ENCODE results near the gene THEMIS2. TPM values are rescaled to one million over a fixed set of nuclear protein-coding genes. Genes with fewer than 3 reads are reported as not detected.
"Not testable (repeated sequence)": the region's sequence is repeated elsewhere in the genome, so short reads cannot be mapped to it uniquely, and the experiment has no call there.

The THEMIS2 gene
- total RNA-seq (0.92 and 3.1 TPM in 2 replicates), polyA plus RNA-seq (0.62 and 1.7 TPM in 2 replicates)

DNA sequence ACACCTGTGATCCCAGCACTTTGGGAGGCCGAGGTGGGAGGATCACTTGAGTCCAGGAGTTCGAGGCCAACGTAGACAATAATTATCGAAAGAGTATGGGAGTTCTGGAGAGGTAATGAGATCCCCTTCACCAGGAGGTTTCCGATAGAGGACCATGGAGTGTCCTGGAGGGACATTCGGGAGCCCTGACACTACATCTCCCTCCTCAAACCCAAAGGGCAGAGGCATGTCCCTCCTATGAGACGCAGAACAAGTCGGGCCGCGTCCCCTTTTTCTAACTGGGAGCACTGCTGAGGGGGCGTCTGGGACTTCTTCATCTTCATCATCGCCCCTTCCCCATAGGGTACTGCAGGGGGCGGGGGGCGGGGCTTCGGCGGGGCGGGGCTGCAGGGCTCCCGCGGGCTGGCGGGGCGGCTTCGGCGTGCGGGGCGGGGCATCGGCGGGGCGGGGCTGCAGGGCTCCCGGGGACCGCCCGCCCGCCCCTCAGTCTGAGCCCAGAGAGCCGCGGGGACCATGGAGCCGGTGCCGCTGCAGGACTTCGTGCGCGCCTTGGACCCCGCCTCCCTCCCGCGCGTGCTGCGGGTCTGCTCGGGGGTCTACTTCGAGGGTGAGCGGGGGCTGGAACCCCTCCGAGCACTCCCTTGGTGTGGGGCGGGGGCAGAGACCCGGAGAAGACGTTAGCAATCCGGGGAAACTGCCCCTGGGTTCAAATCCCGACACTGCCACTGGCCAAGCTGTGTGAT is at the start of gene THEMIS2:
THEMIS2 (plus strand) TSS at position 486 of the 743 bp plus-strand sequence; CDS start at position 514, 28 bp downstream.
- no peak within 1 kb of the TSS for H3K27ac ChIP-seq

DNA sequence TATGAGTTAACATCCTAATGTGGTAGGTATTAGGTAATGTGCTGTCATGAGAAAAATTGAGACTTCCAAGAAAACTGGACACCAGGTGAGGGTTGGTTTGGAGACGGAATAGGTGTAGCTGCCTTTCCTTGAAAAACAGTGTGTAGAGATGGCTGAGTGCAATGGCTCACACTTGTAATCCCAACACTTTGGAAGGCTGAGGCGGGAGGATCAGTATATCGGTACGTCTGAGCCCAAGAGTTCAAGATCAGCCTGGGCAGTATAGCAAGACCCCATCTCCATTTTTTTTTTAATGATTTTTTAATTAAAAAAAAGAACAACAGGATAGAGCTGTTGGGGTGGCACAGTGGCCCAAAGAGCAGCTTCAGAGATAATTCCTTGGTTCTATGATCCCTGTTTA is 48.6 kb upstream of the THEMIS2 start:
- no peak overlapping the region for H3K27ac ChIP-seq
- peaks cover 11% of the 10 kb centered on the region for H3K36me3 ChIP-seq
- H3K4me3 ChIP-seq = no peak overlapping the region
- no peaks in the 10 kb centered on the region for H3K4me1 ChIP-seq (ENCODE audit: low read depth)
- H3K27me3 ChIP-seq = no peaks in the 10 kb centered on the region
- no peak for DNase-seq (ENCODE audit: low read depth in 1 of 2, low spot score in 1 of 2)
- TF ChIP-seq, protein P1, sequence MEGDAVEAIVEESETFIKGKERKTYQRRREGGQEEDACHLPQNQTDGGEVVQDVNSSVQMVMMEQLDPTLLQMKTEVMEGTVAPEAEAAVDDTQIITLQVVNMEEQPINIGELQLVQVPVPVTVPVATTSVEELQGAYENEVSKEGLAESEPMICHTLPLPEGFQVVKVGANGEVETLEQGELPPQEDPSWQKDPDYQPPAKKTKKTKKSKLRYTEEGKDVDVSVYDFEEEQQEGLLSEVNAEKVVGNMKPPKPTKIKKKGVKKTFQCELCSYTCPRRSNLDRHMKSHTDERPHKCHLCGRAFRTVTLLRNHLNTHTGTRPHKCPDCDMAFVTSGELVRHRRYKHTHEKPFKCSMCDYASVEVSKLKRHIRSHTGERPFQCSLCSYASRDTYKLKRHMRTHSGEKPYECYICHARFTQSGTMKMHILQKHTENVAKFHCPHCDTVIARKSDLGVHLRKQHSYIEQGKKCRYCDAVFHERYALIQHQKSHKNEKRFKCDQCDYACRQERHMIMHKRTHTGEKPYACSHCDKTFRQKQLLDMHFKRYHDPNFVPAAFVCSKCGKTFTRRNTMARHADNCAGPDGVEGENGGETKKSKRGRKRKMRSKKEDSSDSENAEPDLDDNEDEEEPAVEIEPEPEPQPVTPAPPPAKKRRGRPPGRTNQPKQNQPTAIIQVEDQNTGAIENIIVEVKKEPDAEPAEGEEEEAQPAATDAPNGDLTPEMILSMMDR (IDR thresholded peaks at IDR 0.05; ENCODE audit: low read depth, low read length) = no peak
- H3K9me3 ChIP-seq (ENCODE audit: low read depth) = no peaks in the 10 kb centered on the region

More for the DNA sequence above, at the start of gene THEMIS2:
- Histone ChIP-seq H3K27me3 (peaks cover 9% of the 10 kb centered on the region), H3K36me3 (no peaks in the 10 kb centered on the region), H3K4me3 (peak within 1 kb of the TSS; percentile 37), H3K4me1 (ENCODE audit: low read depth) (no peaks in the 10 kb centered on the region), H3K9me3 (ENCODE audit: low read depth) (no peaks in the 10 kb centered on the region)
- TF ChIP-seq, protein P1 (IDR thresholded peaks at IDR 0.05; ENCODE audit: low read depth, low read length) = no peak
- peak; percentile 52 to 83 for DNase-seq (ENCODE audit: low read depth in 1 of 2, low spot score in 1 of 2)

DNA sequence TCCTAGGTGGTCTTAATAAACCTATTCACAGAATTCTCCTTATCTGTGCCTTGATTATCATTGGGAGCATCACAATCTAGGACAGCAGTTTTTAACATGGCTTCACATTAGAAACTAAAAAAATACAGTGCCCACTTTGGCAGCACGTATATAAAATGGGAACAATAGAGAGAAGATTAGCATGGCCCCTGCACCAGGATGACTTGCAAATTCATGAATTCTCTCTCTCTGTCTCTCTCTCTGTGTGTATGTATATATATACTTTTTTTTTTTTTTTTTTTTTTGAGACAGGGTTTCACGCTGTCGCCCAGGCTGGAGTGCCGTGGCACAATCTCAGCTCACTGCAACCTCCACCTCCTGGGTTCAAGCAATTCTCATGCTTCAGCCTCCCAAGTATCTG is 47.9 kb upstream of the THEMIS2 start:
- H3K4me3 ChIP-seq = no peak overlapping the region
- H3K36me3 ChIP-seq = peaks cover 11% of the 10 kb centered on the region
- no peaks in the 10 kb centered on the region for H3K27me3 ChIP-seq
- no peaks in the 10 kb centered on the region for H3K4me1 ChIP-seq (ENCODE audit: low read depth)
- no peak for DNase-seq (ENCODE audit: low read depth in 1 of 2, low spot score in 1 of 2)
- no peaks in the 10 kb centered on the region for H3K9me3 ChIP-seq (ENCODE audit: low read depth)
- TF ChIP-seq, protein P1 (IDR thresholded peaks at IDR 0.05; ENCODE audit: low read depth, low read length) = no peak
- no peak overlapping the region for H3K27ac ChIP-seq

DNA sequence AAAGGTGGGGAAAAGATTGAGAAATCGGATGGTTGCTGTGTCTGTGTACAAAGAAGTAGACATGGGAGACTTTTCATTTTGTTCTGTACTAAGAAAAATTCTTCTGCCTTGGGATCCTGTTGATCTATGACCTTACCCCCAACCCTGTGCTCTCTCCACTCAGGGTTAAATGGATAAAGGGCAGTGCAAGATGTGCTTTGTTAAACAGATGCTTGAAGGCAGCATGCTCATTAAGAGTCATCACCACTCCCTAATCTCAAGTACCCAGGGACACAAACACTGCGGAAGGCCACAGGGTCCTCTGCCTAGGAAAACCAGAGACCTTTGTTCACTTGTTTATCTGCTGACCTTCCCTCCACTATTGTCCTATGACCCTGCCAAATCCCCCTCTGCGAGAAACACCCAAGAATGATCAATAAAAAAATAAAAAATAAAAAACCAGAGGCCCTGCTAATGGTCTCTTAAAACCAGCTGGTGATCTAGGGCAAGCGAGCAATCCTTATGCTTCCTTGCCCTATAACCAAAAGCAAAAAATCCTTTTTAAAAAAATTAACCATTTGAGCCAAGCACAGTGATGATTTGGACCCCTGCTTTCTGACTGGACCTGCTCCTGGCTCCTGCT is 42.9 kb upstream of the THEMIS2 start:
- DNase-seq (ENCODE audit: low read depth in 1 of 2, low spot score in 1 of 2); H3K4me1 ChIP-seq (ENCODE audit: low read depth); H3K27me3 ChIP-seq; H3K4me3 ChIP-seq; H3K9me3 ChIP-seq (ENCODE audit: low read depth); H3K36me3 ChIP-seq: not testable (repeated sequence)
- peak overlapping the region; percentile 95 for H3K27ac ChIP-seq

DNA sequence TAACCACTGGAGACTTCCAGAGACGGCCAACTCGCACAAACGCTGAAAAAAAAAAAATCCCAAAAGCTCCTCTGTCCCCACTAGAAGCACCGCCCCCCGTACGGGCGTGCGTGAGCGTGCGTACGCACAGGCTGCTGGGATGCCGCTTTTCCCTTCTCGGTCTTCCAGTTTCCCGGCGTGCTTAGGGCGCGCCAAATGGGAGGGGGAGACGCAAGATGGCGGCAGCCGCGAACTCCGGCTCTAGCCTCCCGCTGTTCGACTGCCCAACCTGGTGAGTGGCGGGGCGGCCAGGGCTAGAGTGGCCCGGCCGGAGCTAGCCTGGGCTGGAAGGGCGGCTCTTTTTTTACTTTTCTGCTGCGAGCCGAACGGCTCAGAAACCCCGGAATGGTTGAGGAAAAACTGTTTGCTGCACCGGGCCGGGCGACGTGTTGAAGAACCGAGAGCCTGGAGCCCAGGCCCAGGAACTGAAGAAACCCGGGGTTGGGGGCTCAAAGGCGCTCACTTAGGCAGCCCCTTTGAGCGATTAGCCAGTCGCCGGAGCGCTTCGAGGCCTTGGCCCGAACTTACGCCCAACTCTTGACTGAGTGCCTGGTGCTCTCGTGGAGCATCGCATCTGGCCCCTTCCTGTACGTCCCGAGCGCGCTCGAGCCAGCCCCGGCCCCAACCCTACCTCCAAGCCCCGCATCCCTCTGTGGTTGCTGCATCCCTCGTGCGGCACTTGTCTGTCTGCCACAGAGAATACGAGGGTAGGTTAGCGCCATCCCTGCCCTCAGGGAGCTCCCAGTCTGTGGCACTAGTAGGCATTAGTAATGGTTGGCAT is 41.5 kb upstream of the THEMIS2 start, which contains the start of gene PPP1R8:
PPP1R8 (plus strand) TSS at position 162 of the 820 bp plus-strand sequence; CDS start at position 216, 54 bp downstream.
- TF ChIP-seq, protein P1 (IDR thresholded peaks at IDR 0.05; ENCODE audit: low read depth, low read length) = no peak

More for the DNA sequence above, 41.5 kb upstream of the THEMIS2 start, which contains the start of gene PPP1R8:
- Histone ChIP-seq H3K4me3 (peak within 1 kb of the TSS; percentile 71), H3K36me3 (peaks cover 9% of the 10 kb centered on the region), H3K27me3 (no peaks in the 10 kb centered on the region), H3K4me1 (ENCODE audit: low read depth) (peaks cover 7% of the 10 kb centered on the region), H3K27ac (peak within 1 kb of the TSS; percentile 95), H3K9me3 (ENCODE audit: low read depth) (no peaks in the 10 kb centered on the region)
- peak; percentile 97 to 98 for DNase-seq (ENCODE audit: low read depth in 1 of 2, low spot score in 1 of 2)

Data from cardiac muscle cell (in vitro differentiated cells and primary cell).